ENCODE measurements around the gene LIMCH1. TPM values are rescaled to one million over a fixed set of nuclear protein-coding genes. Genes with fewer than 3 reads are reported as not detected.

The LIMCH1 gene
- total and polyA plus RNA-seq, 2 of the 8 experiments (the other 6 are each of a cell fraction or from before 2014, with no cell fraction given) = 2.7 to 3.0 TPM

DNA sequence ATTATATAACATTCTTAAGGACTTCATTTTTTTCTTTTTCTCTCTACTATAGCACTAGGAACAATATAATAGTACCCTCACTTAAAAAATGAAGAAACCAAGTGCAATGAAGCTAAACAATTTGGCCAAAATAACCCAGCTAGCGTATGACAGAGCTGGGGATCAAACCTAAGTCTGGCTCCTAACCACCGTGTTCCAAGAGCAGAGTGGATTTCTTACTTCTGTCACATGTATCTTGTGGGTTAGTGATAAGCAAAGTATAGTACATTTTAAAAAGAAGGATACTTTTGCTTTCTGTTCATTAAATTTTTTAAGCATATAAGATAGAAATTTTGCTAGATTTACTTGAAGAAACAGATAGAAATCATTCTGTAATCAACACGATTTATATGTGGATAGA is 11.5 kb downstream of the LIMCH1 start:
- CTCF ChIA-PET (ENCODE audit: partially characterized antibody) = interaction anchor here (1.2 kb wide), 1 partner anchor 102 kb away, joined by 3 read pairs; no protein-coding TSS in a partner anchor
- TF ChIP-seq CBX8 (IDR thresholded peaks at IDR 0.05; ENCODE audit: borderline replicate concordance, low read depth, low read length) = no peak

More for the DNA sequence above, 11.5 kb downstream of the LIMCH1 start:
- Histone ChIP-seq H2BK120ac (replicated peaks; ENCODE audit: low read depth, low read length) (no peak overlapping the region), H2AFZ (ENCODE audit: low read length) (no peak overlapping the region), H3K9ac (replicated peaks in 1 of 4; ENCODE audit: extremely low read depth in 1 of 4, low read depth in 3 of 4, low read length in 3 of 4) (no peak overlapping the region), H3K4me2 (ENCODE audit: insufficient read depth in 1 of 2, low read depth in 2 of 2, low read length in 2 of 2) (no peak overlapping the region), H2BK5ac (ENCODE audit: low read depth, low read length) (no peak overlapping the region), H4K5ac (ENCODE audit: insufficient read length, low read depth, low read length) (no peak overlapping the region), H3K27me3 (replicated peaks in 1 of 4; ENCODE audit: control insufficient read depth in 3 of 4, extremely low read depth in 1 of 4, insufficient read depth in 3 of 4, low read length in 3 of 4) (no peaks in the 10 kb centered on the region; a peak in 1 of 7 replicates), H3K23me2 (ENCODE audit: low read depth, low read length) (no peaks in the 10 kb centered on the region), H3K14ac (ENCODE audit: insufficient read length) (no peak overlapping the region), H4K8ac (ENCODE audit: extremely low read depth, insufficient read depth, low read length) (no peak overlapping the region), H3K36me3 (ENCODE audit: control insufficient read depth in 2 of 4, insufficient read depth in 4 of 4, low read length in 3 of 4) (no peaks in the 10 kb centered on the region), H4K20me1 (replicated peaks in 1 of 2; ENCODE audit: control insufficient read depth in 1 of 2, insufficient read depth in 2 of 2, low read length in 2 of 2) (no peaks in the 10 kb centered on the region), H3K79me2 (ENCODE audit: control insufficient read depth in 1 of 2, insufficient read depth in 2 of 2, low read length in 2 of 2) (no peaks in the 10 kb centered on the region), H3K9me3 (ENCODE audit: insufficient read depth in 2 of 2, low read depth in 1 of 2, low read length in 1 of 2) (no peaks in the 10 kb centered on the region), H3K4me1 (replicated peaks in 1 of 4; ENCODE audit: control insufficient read depth in 3 of 4, insufficient read depth in 4 of 4, low read length in 3 of 4) (no peaks in the 10 kb centered on the region), H3K79me1 (ENCODE audit: low read depth, low read length) (no peaks in the 10 kb centered on the region), H2BK15ac (ENCODE audit: low read length) (no peak overlapping the region), H3K4ac (replicated peaks; ENCODE audit: insufficient read length, low read depth, low read length) (no peak overlapping the region), H3K56ac (replicated peaks; ENCODE audit: insufficient read length, low read depth, low read length) (no peak overlapping the region), H3K4me3 (ENCODE audit: extremely low read depth in 1 of 4, insufficient read depth in 2 of 4, low read depth in 3 of 4, low read length in 4 of 4) (no peak overlapping the region), H3K27ac (ENCODE audit: low read depth, low read length) (no peak overlapping the region), H2BK20ac (ENCODE audit: low read length) (no peak overlapping the region), H3K23ac (ENCODE audit: insufficient read length) (no peak overlapping the region), H2AK5ac (ENCODE audit: low read depth, low read length) (no peak overlapping the region), H3K18ac (ENCODE audit: extremely low read depth, low read length) (no peak overlapping the region), H4K91ac (replicated peaks; ENCODE audit: insufficient read length, low read length) (no peak overlapping the region), H2BK12ac (ENCODE audit: low read depth, low read length) (no peak overlapping the region)
- FAIRE-seq (no peak), DNase-seq (ENCODE audit: low read depth in 1 of 2, low spot score in 2 of 2) (no peak)
- WGBS, 2 experiments (ENCODE audit: extremely low coverage in 1 of 2, insufficient coverage in 1 of 2, insufficient read length in 1 of 2, insufficient replicate concordance in 2 of 2, low coverage in 1 of 2, low lambda C conversion rate in 2 of 2, missing lambda C conversion rate in 1 of 2) = 88% methylated on average over 3 of the region's 3 CpGs; no CpG with 5 or more reads in 1 of the 2 experiments
- POLR2A ChIA-PET (ENCODE audit: partially characterized antibody) = no interaction called here
